HepG2 (cell line): ENCODE data around the gene KLHL17. TPM values are rescaled to one million over a fixed set of nuclear protein-coding genes. Genes with fewer than 3 reads are reported as not detected.

Source experiments
- DRAP1 ChIP-seq: IDR thresholded peaks from 2 replicates; pipeline ENCODE4 v1.6.1; 2016; ENCODE audit warnings: missing genetic modification reagents, missing compliant biosample characterization
- HOMEZ ChIP-seq: IDR thresholded peaks from 2 replicates; pipeline ENCODE4 v1.6.1; 2016; ENCODE audit warnings: low read depth
- KLF13 ChIP-seq: sonication (generic); formaldehyde crosslinking; IDR thresholded peaks from 2 replicates; pipeline ENCODE4 v1.4.0; 2020; ENCODE audit warnings: mild to moderate bottlenecking, missing genetic modification reagents
- MEF2D ChIP-seq: sonication (generic); formaldehyde crosslinking; IDR thresholded peaks from 2 replicates; pipeline ENCODE4 v1.5.1; 2020; ENCODE audit warnings: mild to moderate bottlenecking, missing genetic modification reagents
- NFAT5 ChIP-seq: sonication (generic); formaldehyde crosslinking; IDR thresholded peaks from 2 replicates; pipeline ENCODE4 v1.4.0; 2020; ENCODE audit warnings: missing genetic modification reagents
- RXRB ChIP-seq: IDR thresholded peaks from 2 replicates; pipeline ENCODE4 v1.6.1; 2016; ENCODE audit warnings: borderline replicate concordance, missing genetic modification reagents, missing compliant biosample characterization
- SALL1 ChIP-seq: sonication (generic); formaldehyde crosslinking; IDR thresholded peaks from 2 replicates; pipeline ENCODE4 v1.8.0; 2022; ENCODE audit warnings: mild to moderate bottlenecking, missing genetic modification reagents
- SAP130 ChIP-seq: IDR thresholded peaks from 2 replicates; pipeline ENCODE4 v1.6.1; 2016; ENCODE audit warnings: low read depth
- TFAP4 ChIP-seq: sonication (generic); IDR thresholded peaks from 2 replicates; pipeline ENCODE4 v1.6.1; 2016; ENCODE audit warnings: low read depth, borderline replicate concordance
- TIGD3 ChIP-seq: sonication (generic); formaldehyde crosslinking; IDR thresholded peaks from 2 replicates; pipeline ENCODE4 v1.5.1; 2020; ENCODE audit warnings: mild to moderate bottlenecking, missing genetic modification reagents, borderline replicate concordance
- ZBTB25 ChIP-seq: IDR thresholded peaks from 2 replicates; pipeline ENCODE4 v1.6.1; 2018; ENCODE audit warnings: missing genetic modification reagents
- ZBTB26 ChIP-seq: IDR thresholded peaks from 2 replicates; pipeline ENCODE4 v1.6.1; 2016; ENCODE audit warnings: missing compliant biosample characterization, missing genetic modification reagents, borderline replicate concordance
- ZNF331 ChIP-seq: sonication (generic); formaldehyde crosslinking; IDR thresholded peaks from 2 replicates; pipeline ENCODE4 v1.4.0; 2020; ENCODE audit warnings: missing genetic modification reagents
- ZNF337 ChIP-seq: sonication (generic); formaldehyde crosslinking; IDR thresholded peaks from 2 replicates; pipeline ENCODE4 v1.5.1; 2020; ENCODE audit warnings: missing genetic modification reagents, low read depth, mild to moderate bottlenecking, borderline replicate concordance
- ZNF749 ChIP-seq: sonication (generic); formaldehyde crosslinking; IDR thresholded peaks from 2 replicates; pipeline ENCODE4 v1.8.0; 2022; ENCODE audit warnings: mild to moderate bottlenecking, missing genetic modification reagents, moderate library complexity, borderline replicate concordance
- ZSCAN30 ChIP-seq: sonication (generic); formaldehyde crosslinking; IDR thresholded peaks from 2 replicates; pipeline ENCODE4 v1.5.0; 2020; ENCODE audit warnings: mild to moderate bottlenecking, missing genetic modification reagents
- polyA plus RNA-seq, 8 experiments: library from polyadenylated mRNA; depleted of rRNA in 3 of 8; stranded (reverse) in 7 of 8; unstranded in 1 of 8; fragments of >200 nt; fragmentation: Illumina TruSeq in 4 of 8; extraction: Trizol in 4 of 8; gene quantifications; 2 replicates each; pipeline versions ENCODE4 v1.2.1 to v1.2.3, GENCODE V29; 2011 to 2016; ENCODE audit warnings: low read depth in 4 of 8, missing spikeins in 1 of 8, mixed read lengths in 1 of 8; ENCODE audit not compliant: insufficient read depth in 1 of 8
- total RNA-seq, 5 experiments: library from RNA; depleted of rRNA; stranded (reverse); fragments of >200 nt; fragmentation: Illumina TruSeq; extraction: Trizol; gene quantifications; 2 replicates each; pipeline ENCODE4 v1.2.3, GENCODE V29; 2016; ENCODE audit warnings: low read depth in 1 of 5

KLHL17 gene
- total and polyA plus RNA-seq, 2 of the 13 experiments (the other 11 are each of a cell fraction or from before 2014, with no cell fraction given), result 9.3 to 24.7 TPM

GRCh38 chr1:1000357-1001056 is 40.1 kb downstream of the KLHL17 start (continued):
- TF ChIP-seq ZBTB25 (CRISPR knock-in tag) (peak; percentile 90; the same call in 1 of the 2 replicates), ZSCAN30 (no peak), TIGD3 (CRISPR knock-in tag) (peak; percentile 25), RXRB (CRISPR knock-in tag) (peak; percentile 24; the same call in 1 of the 2 replicates), DRAP1 (CRISPR knock-in tag) (peak; percentile 37; the same call in 1 of the 2 replicates), ZNF749 (CRISPR knock-in tag) (peak; percentile 22; the same call in 1 of the 2 replicates), SALL1 (CRISPR knock-in tag) (peak; percentile 65), TFAP4 (0 out of 2 replicates have a peak, but pooled peaks have one; percentile 56), KLF13 (CRISPR knock-in tag) (peak; percentile 32; the same call in 1 of the 2 replicates), HOMEZ (CRISPR knock-in tag) (no peak), ZBTB26 (peak; percentile 29; the same call in 1 of the 2 replicates), ZNF337 (CRISPR knock-in tag) (0 out of 2 replicates have a peak, but pooled peaks have one; percentile 15), ZNF331 (peak; percentile 58; the same call in 1 of the 2 replicates), NFAT5 (CRISPR knock-in tag) (peak; percentile 70; the same call in 1 of the 2 replicates), MEF2D (CRISPR knock-in tag) (peak; percentile 69; the same call in 1 of the 2 replicates), SAP130 (peak; percentile 81)
